Superior temporal gyrus (tissue), 1 donor: ENCODE measurements around the gene CMKLR1.

Experiments
- DNase-seq: peaks from one replicate; pipeline ENCODE4 v3.0.0-alpha.2; 2016; ENCODE audit errors: extremely low spot score

The CMKLR1 gene

DNA sequence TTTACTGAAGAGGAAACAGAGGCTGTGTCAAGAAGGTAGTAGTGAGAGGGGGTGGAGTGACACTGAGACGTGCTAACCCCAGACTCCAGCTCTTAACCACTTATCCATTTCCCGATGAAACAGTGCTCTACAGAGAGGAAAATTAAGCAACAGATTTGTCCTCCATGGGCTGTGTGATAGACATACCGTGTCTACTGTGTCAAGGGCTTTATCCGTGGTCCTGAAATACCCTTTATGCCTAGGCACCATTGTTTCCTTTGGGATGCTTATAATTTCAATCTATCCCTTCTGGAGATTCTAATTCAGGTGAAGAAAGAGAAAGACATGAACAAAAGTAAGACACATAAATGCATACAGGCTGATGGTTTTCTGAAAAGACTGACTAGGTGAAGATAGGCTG, 71.7 kb downstream of the CMKLR1 start:
- no peak for DNase-seq

DNA sequence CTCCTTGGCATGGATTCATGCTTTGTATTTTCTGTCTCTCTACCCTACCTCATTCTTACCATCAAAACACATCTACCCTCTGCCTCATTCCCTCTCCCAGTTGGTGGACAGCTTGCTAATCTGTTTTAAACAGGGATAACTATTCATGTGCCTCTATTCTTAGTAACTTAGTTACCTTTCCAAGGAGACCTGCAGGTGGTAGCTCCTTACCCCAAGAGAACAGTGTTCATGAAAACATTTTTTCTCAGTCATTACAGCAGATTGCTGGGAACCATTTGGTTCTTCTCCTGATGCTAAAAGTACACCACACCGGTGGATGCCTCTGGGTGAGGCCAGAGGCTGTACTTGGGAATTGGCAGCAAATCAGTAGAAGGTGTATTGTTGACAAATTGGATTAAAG, 73.0 kb downstream of the CMKLR1 start:
- DNase-seq: no peak

DNA sequence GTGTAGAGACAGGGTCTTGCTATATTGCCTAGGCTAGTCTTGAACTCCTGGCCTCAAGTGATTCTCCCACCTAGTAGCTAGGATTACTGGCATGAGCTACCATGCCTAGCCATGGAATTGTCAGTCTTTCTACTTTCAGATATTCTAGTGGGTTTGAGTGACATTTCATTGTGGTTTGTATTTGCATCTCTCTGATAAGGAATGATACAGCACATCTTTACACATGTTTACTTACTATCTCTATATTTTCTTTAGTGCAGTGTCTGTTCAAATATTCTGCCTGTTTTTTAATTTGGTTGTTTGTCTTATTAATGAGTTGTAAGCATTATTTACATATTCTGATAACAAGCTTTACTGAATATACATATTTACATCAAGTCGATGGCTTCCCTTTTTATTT, 73.6 kb downstream of the CMKLR1 start:
- no peak for DNase-seq

DNA sequence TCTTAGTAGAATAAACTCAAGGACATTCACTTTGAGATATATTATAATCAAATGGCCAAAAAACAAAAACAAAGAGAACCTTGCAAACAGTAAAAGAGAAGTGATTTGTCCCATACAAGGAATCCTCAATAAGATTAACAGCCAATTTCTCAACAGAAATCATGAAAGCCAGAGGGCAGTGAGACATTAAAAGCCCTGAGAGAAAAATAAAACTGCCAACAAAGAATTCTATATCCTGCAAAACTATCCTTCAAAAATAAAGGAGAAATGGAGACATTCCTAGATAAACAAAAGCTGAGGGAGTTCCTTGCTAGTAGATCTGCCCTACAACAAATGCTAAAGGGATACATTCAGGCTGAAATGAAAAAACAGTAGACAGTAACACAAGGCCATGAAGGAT, 78.1 kb downstream of the CMKLR1 start:
- DNase-seq: no peak

DNA sequence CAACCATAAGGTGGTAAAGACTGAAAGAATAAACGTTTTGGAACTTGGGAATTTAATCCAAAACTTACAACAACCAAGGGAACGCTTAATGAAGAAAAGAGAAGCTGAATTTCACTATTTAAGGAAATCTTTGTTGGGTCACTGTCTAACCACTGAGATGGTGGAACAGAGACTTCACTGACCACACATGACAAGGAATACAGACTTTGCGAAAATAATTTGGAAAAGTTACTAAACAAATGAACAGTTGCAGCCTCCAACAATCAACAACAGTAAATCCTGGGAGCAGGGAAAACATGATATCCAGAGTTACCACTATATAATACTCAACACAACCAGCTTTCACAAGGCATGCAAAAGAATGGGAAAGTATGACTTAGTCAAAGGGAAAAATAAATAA, 79.1 kb downstream of the CMKLR1 start:
- no peak for DNase-seq

DNA sequence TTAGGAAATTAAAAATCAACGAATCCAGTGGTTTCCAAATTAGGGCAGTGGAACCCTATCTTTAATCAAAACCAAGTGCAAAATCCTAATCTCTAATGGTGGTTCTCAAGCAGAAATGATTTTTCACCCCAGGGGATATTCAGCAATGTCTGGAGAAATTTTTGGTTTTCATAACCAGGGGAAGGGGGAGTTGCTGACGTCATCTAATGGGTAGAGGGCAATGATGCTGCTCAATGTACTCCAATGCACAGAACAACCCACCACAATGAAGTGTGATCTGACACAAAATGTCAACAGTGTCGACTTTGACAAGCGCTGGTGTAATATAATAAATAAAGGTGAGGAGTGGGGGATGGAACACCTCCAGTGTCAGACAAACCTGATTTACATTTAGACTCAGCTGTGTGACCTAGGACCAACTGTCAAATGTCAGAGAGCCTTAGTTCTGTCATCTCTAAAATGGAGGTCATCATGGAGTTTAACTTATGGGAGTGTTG, 81.5 kb downstream of the CMKLR1 start:
- no peak for DNase-seq

DNA sequence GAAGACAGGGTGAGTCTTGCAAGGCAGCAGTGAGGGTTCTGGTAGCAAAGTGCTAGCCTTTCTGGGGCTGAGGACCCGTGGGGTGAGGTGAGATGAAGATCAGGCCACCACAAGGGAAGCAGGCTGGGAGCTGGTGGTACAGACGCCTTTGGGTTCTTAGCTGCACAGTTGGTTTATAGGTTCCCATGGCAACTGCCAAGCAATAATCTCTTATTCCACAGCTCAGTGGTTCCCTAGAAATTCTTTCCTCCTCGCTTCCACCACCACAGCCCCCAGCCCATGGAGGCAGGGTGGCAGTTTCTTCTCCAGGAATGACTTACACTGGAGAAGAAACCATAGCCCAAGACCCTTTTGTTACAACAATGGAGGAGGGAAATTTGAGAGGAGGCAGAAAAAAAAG, 82.1 kb downstream of the CMKLR1 start:
- no peak for DNase-seq

DNA sequence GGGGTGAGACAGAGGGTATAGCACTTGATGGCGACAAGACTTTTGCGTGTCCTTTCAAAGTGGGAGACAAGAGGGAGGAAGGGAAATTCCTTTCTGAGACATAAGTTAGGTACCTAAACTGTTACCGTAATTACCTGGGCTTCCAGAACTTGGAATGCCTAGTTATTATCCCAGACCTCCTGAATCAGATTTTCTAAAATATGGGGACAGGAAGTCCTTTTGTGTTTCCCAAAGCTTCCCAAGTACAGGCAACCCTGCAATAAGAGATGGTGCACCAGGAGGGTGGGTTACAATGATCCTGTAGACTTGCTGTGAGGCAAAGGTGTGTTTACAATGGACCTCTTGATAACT, 83.9 kb downstream of the CMKLR1 start:
- no peak for DNase-seq

DNA sequence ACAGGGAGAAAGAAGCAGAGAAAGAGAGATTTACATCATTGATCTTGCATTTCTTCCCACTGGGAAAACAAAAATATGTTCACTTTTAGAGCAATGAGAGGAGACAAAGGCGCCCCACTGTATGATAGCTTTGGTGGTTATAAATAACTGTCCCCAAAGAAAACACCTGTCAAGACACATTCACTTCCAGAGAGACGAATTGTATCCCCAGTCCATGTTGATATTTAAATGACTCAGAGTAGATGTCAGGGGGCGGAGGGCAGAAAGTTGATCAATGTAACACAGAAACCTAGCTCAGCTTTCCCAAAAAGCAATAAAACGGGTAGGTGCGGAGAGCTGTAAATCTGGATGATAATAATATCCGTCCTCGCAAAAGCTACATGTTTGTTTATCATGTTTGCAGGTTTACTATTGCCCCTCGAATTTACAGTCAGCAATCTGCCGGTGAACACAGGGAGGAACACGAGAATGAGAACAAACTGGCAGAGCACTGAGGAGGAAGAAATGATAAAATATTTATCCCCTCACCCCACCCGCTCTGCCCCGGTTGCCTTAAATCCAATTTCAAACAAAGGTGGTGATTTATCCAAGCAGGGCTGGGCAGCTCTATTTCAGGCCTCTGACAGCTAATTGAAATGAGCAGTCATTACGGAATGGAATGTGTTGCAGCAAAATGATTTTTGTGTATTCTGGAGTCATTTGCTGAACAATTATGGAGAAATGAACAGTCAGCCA, 84.4 kb downstream of the CMKLR1 start:
- DNase-seq: peak; percentile 18

DNA sequence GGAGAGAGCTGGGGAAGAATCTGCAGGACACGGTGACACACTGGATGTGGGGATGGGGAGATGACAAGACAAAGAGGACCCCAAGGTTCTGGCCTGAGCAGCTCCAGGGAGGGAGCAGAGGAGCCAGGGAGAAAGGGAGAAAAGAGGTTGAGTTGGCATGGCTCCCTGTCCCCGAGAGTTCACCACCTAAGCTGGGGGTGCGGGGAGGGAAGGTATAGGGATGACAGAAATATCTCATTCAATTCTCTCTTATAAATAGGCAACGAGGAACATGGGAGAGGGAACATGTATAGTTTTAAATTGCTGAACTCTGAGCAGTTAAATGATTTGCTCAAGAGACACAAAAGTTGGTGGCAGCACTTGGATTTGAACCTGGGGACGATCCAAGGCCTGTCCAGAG, 85.1 kb downstream of the CMKLR1 start:
- DNase-seq: no peak

DNA sequence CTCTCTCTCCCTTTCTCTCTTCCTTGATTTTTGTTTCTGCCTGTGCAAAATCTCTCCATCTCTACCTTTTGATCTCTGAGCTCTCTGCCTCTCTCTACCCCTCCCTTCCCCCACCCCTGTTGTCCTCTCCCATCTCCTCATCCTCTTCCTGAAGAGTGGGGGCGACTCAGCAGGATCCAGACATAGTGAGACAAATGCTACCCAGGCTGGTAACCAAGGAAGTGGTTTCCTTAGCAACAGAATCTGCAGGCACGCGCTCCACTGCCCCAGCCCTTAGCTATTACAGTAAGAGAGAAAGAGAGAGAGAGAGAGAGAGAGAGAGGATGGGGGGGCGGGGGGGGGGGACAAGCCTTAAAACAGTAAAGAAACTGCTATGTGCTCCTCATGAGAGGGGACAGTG, 85.6 kb downstream of the CMKLR1 start:
- DNase-seq: peak; percentile 47

DNA sequence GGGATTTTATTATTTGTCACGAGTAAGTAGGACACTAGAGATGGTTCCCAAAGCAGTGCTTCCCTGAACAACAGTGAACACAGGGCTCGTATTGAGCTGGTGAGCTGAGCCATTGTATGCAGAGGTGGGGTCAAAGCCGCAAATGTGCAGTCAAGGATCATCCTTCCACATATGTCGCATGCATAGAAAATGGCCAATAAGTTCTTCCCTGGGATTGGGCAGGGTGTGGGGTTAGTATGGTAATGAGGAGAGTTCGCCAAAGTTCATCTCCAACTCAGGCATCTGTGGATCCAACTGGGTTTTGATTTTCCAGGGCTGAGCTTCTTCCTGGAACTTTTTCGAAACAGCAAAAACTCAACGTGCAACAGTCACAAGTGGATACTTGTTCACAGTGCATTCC, 86.6 kb downstream of the CMKLR1 start:
- no peak for DNase-seq

DNA sequence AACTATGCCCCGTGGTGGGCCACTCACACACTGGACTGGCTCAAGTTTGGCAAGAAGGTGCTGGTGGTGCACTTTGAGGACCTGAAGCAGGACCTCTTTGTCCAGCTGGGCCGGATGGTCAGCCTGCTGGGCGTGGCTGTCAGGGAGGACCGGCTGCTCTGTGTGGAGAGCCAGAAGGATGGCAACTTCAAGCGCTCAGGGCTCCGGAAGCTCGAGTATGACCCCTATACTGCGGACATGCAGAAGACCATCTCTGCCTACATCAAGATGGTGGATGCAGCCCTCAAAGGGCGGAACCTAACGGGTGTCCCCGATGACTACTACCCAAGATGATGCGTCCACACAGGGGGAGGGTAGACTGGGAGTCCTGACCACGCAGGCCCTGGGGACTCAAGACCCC, 91.1 kb downstream of the CMKLR1 start:
- no peak for DNase-seq

DNA sequence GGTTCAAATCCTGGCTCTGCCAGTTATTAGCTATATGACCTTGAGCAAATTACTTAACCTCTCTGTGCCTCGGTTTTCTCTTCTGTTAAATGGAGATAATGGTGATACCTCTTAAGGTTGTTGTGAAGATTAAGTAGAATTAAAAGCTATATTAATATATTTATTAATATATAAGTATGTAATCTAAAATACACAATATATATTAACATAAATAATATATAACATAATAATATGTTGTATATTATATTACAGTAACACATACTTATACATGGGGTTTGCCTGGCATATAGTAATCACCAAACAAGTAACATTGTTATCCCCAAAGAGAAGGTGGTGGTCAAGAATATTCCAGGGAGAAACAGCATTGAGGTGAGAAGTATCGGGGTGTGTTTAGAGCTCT, 92.0 kb downstream of the CMKLR1 start:
- DNase-seq: no peak

DNA sequence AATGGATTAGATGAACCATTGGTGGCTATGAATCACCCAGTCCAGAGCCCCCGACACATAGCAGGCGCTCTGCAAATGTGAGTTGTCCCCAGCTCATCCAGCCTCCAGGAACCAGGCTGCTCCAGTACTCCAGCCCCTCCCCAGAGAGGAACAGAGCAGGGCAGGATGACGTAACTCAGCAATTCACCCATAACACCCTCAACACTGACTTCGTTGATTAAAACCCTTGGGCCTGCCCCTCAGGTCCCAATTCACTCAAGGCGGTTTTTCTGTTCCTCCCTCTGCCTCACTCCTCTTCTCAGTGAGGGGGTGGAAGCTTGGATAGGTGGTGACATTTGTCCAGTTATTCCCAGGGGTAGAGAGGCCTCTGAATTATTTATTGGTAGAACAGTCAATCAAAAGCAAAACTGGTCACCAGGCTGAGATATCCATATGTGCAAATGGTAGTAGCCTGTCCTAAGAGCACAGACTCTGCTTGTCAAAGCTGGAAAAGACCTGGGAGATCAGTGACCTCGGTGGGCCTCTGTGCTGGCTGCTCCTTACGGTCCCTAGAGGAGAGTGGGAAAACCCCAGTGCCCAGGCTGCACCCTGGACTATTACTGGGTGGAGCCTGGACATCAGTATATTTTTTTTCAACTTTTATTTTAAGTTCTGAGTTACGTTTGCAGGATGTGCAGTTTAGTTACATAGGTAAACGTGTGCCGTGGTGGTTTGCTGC, 97.0 kb downstream of the CMKLR1 start:
- no peak for DNase-seq

DNA sequence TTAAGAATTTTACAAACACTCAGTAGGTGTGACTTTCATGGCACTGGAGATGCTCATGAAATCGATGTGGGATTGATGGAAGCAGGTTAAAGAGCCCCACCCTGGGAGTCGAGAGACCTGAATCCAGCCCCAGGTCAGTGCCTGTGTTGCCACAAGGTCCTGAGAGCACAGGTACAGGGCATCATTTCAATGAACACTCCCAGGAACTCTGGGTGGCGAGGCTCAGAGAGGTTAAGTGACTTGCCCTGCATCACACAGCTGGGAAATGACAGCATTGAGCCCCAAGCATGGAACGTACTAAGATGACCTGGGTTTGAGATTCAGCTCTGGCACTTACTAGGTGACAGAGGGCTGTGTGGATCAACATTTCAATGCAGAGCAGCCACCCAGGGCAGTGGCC, 98.2 kb downstream of the CMKLR1 start:
- DNase-seq: no peak

DNA sequence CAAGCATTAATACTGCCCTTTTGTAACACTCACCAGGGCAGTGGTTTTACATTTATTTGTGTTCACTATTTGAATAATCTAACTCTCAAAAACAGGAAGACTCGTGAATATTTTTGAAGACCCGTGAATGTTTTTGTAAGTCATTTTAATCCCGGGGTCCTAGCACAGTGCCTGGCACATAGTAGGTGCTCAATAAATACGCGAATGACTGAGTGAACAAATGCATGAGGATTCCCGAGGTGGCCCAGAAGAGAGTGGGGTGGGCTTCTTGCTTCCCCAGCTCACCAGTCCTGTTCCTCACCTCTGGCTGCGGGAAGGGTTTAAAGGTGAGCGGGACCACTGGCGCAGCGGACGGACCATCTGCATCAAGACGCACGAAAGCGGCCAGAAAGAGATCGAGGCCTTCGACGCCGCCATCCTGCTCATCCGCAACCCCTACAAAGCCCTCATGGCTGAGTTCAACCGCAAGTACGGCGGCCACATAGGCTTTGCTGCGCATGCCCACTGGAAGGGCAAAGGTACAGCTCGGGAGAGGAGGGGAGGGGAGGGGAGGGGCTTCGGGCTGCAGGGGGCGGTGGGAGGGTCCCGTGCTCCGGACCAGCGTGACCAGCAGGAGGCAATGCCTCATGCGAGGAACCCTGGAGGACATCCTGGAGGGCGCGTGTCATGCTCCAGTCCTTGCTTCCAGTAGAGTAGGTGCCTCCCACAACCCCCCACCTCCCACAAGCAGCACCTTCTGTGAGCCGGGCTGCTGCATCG, 98.9 kb downstream of the CMKLR1 start:
- DNase-seq: no peak

DNA sequence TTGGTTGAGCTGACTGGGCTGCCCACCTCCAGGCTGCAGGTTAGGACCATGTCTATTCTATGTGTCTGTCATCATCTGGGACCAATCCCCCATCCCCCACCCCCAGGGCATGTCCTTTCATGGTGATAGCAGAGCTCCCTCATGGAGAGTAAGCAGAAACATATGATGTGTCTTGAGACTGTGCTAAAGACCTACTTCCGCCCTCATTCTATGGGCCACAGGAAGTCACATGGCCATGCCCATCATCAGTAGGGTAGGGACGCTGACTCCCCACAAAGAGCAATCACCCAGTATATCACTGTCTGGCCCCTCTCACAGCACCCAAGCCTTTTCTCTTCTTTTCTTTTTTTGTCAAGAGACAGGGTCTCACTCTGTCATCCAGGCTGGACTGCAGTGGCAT, 99.7 kb downstream of the CMKLR1 start:
- DNase-seq: no peak

DNA sequence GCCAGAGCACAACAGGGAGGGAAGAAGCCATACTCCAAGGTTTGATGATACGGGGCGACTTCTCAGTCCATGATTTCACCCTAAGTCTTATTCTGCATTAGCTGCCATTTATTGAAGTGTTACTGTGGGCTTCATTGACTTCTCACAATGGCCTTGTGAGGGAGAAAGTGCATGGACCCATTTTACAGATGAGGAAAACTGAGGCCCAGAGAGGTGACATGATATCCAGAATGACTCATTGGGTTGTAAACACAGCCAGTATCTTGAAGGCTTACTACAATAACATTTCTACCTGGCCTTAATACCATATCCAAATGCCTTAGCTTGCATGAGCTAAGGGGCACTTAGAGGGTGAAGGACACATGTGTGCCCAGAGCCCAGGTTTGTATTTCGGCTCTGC, 100.6 kb downstream of the CMKLR1 start:
- DNase-seq: no peak
